GM19025 (cell line): ENCODE results near the gene ABCG4.
"Not testable (repeated sequence)": the region's sequence is repeated elsewhere in the genome, so short reads cannot be mapped to it uniquely, and the experiment has no call there.

Experiments
- ATAC-seq: cut with Tn5 transposase; IDR thresholded peaks from one replicate; pipeline ENCODE4 v1.9.1; 2021; ENCODE audit warnings: mild to moderate bottlenecking, low read depth, moderate library complexity; ENCODE audit not compliant: unreplicated experiment

ABCG4 gene

DNA sequence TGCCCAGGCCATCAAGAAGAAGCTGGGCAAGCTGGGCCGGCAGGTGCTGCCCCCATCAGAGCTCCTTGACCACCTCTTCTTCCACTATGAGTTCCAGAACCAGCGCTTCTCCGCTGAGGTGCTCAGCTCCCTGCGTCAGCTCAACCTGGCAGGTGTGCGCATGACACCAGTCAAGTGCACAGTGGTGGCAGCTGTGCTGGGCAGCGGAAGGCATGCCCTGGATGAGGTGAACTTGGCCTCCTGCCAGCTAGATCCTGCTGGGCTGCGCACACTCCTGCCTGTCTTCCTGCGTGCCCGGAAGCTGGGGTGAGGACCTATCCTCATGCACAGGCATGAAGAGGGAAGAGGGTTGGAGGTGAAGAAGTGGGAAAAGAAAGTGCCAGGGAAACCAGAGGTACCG is 31.1 kb downstream of the ABCG4 start:
- no peak for ATAC-seq

GRCh38 chr11:119180729-119181676 is 32.2 kb downstream of the ABCG4 start:
- ATAC-seq = no peak

- no peak for ATAC-seq
These were observed 33.0 kb downstream of the ABCG4 start for GRCh38 chr11:119181677-119182412.

DNA sequence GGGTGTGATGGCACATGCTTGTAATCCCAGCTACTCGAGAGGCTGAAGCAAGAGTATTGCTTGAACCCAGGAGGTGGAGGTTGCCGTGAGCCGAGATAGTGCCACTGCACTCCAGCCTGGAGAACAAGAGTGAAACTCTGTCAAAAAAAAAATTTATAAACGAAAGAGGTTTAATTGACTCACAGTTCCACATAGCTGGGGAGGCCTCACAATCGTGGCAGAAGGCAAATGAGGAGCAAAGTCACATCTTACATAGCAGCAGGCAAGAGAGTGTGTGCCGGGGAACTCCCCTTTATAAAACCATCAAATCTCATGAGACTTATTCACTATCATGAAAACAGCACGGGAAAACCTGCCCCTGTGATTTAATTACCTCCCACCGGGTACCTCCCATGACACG is 35.5 kb downstream of the ABCG4 start:
- ATAC-seq = not testable (repeated sequence)

GRCh38 chr11:119185981-119186634 is 37.3 kb downstream of the ABCG4 start:
- ATAC-seq = no peak

DNA sequence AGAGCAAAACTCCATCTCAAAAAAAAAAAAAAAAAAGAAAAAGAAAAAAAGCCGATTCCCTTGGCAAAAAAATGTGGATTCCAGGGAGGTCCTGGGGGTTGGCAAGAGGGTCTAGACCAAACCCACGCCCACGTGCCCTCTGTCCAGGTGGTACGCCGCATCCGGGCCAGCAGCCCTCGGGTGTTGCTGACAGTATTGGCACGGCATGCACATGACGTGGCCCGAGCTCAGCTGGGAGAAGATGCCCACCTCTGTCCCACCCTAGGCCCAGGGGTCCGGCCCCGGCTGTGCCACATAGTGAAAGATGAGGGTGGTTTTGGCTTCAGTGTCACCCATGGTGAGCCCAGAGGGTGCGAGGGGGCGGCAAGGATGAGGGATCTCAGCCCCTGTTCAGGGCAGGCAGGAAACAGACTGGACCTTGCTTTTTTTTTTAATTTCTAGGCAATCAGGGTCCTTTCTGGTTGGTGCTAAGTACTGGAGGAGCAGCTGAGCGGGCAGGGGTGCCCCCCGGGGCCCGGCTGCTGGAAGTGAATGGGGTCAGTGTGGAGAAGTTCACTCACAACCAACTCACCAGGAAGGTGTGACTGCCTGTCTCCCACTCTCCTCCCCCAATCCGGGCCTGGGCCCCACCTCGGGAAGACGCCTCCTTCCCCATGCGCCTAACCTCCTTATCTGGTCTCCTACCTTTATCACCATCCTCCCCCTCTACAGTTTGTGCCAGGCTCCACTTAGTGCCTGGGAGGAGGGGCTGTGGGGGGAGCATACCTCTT is 38.5 kb downstream of the ABCG4 start:
- no peak for ATAC-seq

GRCh38 chr11:119188067-119188466 is 39.2 kb downstream of the ABCG4 start:
- no peak for ATAC-seq

GRCh38 chr11:119188887-119189286 is 40.0 kb downstream of the ABCG4 start:
- ATAC-seq = no peak

- no peak for ATAC-seq
These were observed 40.5 kb downstream of the ABCG4 start for GRCh38 chr11:119189393-119189792.

DNA sequence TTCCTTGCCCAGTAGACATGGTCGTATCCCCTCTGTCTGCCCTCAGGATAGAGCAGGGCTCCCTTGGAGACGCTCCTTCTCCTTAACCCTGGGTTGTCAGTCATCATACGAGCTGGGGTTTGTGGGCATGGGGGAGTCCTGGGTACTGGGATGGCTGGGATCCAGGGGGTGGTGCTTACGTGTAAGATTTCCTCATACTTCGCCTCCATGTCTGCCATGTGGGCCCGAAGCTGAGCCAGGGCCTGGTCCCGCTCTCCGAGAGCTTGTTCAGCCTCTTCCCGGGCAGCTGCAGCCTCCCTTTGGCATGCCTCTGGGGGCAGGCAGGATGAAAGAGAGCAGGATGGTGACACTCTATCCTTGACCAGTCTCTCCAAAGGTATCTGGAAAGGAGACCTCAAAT is 41.7 kb downstream of the ABCG4 start:
- ATAC-seq = no peak

GRCh38 chr11:119191265-119191664 is 42.4 kb downstream of the ABCG4 start:
- not testable (repeated sequence) for ATAC-seq

GRCh38 chr11:119192111-119192510 is 43.3 kb downstream of the ABCG4 start:
- no peak for ATAC-seq

DNA sequence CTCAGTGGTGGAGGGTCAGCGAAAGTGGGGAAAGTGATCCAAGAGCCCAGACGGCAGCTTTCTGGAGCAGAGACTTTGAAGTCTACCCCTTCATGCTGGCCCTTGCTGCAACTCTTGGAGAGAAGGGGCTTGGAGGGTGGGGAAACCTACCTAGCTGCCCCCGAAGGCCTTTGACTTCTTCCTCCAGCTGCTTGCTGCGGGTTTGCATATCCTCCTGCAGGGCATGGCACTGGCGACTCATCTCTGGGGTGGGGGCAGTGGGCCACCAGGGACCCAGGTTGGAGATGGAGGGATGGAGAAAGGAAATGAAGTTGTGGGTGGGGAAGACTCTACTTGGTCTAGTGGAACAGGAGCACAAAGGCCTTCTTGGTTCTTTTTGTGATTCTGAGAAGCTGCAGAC is 44.1 kb downstream of the ABCG4 start:
- ATAC-seq = no peak

DNA sequence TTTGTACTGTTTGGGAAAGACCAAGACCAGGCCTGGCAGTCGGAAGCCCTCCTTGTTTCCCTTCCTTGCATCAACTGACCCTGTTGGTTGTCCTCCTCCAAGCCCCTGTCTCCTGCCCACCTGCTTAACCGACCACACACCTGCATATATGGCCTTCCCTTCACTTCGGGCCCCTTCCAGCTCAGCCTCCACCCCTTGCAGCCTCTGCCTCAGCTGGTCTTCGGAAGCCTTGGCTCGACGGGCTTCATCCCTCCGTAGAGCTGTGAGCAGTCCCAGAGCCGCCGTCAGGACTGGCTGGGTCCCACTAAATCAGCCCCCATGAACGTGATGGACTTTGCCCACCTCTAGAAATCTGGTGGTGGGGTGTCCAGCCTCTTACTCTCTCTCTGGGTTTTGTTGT is 44.8 kb downstream of the ABCG4 start:
- ATAC-seq = no peak

DNA sequence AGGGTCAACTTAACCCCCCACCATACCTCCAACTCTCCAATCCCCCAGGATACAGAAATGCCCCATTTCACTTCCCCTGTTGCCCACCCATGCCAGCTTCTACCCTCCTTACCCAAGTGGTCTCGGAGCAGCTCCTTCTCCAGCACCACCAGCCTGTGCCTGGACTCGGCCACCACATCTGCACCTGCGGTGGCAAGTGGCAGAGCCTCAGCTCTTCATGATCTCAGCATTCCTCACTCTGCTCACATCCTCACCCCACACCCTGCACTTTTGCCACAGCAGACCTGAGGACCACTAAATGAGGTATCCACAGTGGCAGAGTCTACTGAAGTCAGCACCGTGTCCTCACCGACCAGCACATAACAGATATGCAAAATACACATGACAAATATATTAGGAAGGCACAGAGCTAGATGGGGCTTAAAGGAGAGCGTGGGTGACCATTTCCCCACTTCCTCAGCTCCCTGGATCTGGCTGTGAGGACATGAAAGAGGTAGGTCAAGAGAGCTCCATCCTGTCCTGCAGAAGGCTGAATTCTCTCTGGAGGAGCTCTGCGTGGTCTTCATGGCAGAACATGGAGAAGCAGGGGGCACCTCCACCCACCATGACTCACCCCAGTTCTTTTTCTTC is 46.1 kb downstream of the ABCG4 start:
- no peak for ATAC-seq

GRCh38 chr11:119195680-119196079 is 46.8 kb downstream of the ABCG4 start:
- no peak for ATAC-seq

- no peak for ATAC-seq
These were observed 48.1 kb downstream of the ABCG4 start for GRCh38 chr11:119196833-119197483.

GRCh38 chr11:119198925-119199324 is 50.1 kb downstream of the ABCG4 start:
- ATAC-seq = no peak

- ATAC-seq = not testable (repeated sequence)
These were observed 52.4 kb downstream of the ABCG4 start for GRCh38 chr11:119201236-119201635.
